ENCODE results near the gene PARG.
"Not testable (repeated sequence)": the region's sequence is repeated elsewhere in the genome, so short reads cannot be mapped to it uniquely, and the experiment has no call there.

Gene PARG

DNA sequence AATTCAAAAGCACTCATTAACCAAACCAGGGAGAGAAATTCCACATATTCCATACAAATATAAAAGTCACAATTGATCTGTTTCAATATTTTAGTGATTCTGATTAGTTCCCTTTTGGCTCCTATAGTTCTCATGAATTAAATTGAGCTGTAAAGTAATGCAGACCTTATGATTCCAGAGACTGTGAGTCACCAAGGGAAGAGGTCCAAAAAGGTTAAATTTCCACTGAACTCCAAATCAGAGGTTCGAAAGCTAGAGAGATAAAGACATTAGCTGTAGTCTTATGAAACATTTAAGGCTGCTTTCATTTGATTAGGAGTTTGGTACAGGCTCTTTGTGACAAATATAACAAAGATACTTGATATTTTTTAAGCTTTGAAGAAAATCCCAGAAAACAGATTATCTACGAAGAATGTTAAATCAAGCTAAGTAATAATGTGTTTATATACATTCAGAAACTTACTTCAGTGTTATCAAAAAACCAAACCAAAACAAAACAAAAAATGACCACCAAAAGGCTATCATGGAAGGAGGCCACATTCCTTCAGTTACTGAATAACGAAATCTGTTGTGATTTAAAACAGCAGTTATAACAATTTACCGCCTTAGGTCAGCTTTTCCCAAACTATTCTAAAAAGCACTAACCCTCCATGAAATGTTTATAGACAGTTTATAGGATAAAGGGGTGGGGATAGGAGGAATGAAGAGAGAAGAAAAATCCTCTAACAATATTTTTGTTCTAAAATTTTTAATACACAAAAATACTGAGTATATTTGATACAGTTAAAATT, 33.3 kb downstream of the PARG start:
- not testable (repeated sequence) for H3K4me1 ChIP-seq (ENCODE audit: insufficient read depth, low read length, poor library complexity, severe bottlenecking); H3K27me3 ChIP-seq (ENCODE audit: insufficient read depth, low read length, poor library complexity, severe bottlenecking); H3K79me2 ChIP-seq (ENCODE audit: insufficient read depth, low read length); H2AFZ ChIP-seq (ENCODE audit: low read length); H3K36me3 ChIP-seq (ENCODE audit: insufficient read depth, low read length); H3K4me2 ChIP-seq (ENCODE audit: low read depth, low read length, poor library complexity, severe bottlenecking); H3K9ac ChIP-seq (ENCODE audit: low read depth, low read length, poor library complexity, severe bottlenecking); H3K9me3 ChIP-seq (ENCODE audit: insufficient read depth, low read depth, low read length); H3K9me2 ChIP-seq (replicated peaks; ENCODE audit: low read depth, low read length); H3K4me3 ChIP-seq (ENCODE audit: low read length, poor library complexity, severe bottlenecking); H4K20me1 ChIP-seq (ENCODE audit: insufficient read depth, low read length, poor library complexity, severe bottlenecking); H3F3A ChIP-seq (ENCODE audit: low read depth)

DNA sequence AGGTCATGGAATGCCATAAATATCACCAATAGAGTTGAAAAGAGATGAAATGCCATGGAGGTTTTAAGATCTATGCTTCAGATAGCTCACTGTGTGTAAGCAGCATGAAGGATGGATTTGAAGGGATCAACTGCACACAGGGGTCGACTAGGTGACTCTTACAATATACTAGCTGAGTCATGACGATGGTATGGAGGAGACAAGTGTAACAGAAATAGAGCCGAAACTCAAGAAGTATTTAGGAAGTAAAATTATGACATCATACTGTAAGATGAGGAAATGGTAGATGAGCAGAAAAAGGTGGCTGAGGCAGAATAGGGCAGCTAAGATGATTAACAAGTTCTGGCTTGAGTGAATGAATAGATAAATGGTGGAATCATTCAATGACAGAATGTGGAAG, 38.0 kb downstream of the PARG start:
- H4K20me1 ChIP-seq (ENCODE audit: insufficient read depth, low read length, poor library complexity, severe bottlenecking); H3K27me3 ChIP-seq (ENCODE audit: insufficient read depth, low read length, poor library complexity, severe bottlenecking): not testable (repeated sequence)

DNA sequence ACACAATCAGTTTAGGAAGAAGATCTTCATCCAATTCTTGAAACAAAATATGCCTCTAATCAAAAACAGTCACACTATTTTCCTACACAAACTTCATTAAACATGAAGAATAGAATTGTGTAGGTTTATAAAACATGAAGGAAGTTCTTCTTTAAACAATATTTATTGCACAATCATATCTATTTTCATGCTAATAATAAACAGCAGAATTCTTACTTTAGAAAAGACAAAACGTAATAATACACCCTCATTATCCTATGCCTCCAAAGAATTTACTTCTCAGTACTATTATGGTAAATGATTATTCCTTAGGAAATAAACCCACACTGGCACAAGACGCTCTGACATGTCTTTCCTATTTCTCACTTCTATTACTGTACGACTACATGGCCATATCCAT, 41.4 kb downstream of the PARG start:
- not testable (repeated sequence) for H3K4me3 ChIP-seq (ENCODE audit: low read length, poor library complexity, severe bottlenecking); H3K36me3 ChIP-seq (ENCODE audit: insufficient read depth, low read length); H3K9me3 ChIP-seq (ENCODE audit: insufficient read depth, low read depth, low read length); H3K9ac ChIP-seq (ENCODE audit: low read depth, low read length, poor library complexity, severe bottlenecking); H3K79me2 ChIP-seq (ENCODE audit: insufficient read depth, low read length); H3K4me1 ChIP-seq (ENCODE audit: insufficient read depth, low read length, poor library complexity, severe bottlenecking); H4K20me1 ChIP-seq (ENCODE audit: insufficient read depth, low read length, poor library complexity, severe bottlenecking); H3K27me3 ChIP-seq (ENCODE audit: insufficient read depth, low read length, poor library complexity, severe bottlenecking); H3K9me2 ChIP-seq (replicated peaks; ENCODE audit: low read depth, low read length); H3K4me2 ChIP-seq (ENCODE audit: low read depth, low read length, poor library complexity, severe bottlenecking); H3F3A ChIP-seq (ENCODE audit: low read depth); H2AFZ ChIP-seq (ENCODE audit: low read length)

More for the DNA sequence above, 38.0 kb downstream of the PARG start:
- not testable (repeated sequence) for H3K9ac ChIP-seq (ENCODE audit: low read depth, low read length, poor library complexity, severe bottlenecking); H3K36me3 ChIP-seq (ENCODE audit: insufficient read depth, low read length); H3K9me2 ChIP-seq (replicated peaks; ENCODE audit: low read depth, low read length); H3K4me3 ChIP-seq (ENCODE audit: low read length, poor library complexity, severe bottlenecking); H3K4me1 ChIP-seq (ENCODE audit: insufficient read depth, low read length, poor library complexity, severe bottlenecking); H2AFZ ChIP-seq (ENCODE audit: low read length); H3F3A ChIP-seq (ENCODE audit: low read depth); H3K4me2 ChIP-seq (ENCODE audit: low read depth, low read length, poor library complexity, severe bottlenecking); H3K79me2 ChIP-seq (ENCODE audit: insufficient read depth, low read length); H3K9me3 ChIP-seq (ENCODE audit: insufficient read depth, low read depth, low read length)

DNA sequence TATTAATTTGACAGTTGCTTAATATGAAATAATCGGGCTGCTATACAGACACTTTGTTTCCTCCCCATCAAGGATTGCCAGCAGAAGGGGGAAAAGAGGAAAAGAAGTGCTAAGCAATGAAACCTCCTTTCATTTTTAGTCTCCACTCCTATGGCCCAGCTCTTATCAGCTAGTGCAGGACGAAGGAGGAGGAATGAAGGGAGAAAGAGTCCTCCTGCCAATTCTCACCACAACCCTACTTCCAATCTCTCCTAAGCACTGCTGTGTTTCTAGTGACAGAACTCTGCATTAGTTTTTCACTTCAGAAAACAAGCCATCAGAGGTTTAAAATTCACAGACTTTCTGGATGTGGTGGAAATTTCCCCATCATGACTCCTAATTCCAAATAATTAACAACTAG, 41.8 kb downstream of the PARG start:
- not testable (repeated sequence) for H3K9me2 ChIP-seq (replicated peaks; ENCODE audit: low read depth, low read length); H3K4me1 ChIP-seq (ENCODE audit: insufficient read depth, low read length, poor library complexity, severe bottlenecking); H3K79me2 ChIP-seq (ENCODE audit: insufficient read depth, low read length); H3K4me3 ChIP-seq (ENCODE audit: low read length, poor library complexity, severe bottlenecking); H3K27me3 ChIP-seq (ENCODE audit: insufficient read depth, low read length, poor library complexity, severe bottlenecking); H4K20me1 ChIP-seq (ENCODE audit: insufficient read depth, low read length, poor library complexity, severe bottlenecking); H3K36me3 ChIP-seq (ENCODE audit: insufficient read depth, low read length); H3K9ac ChIP-seq (ENCODE audit: low read depth, low read length, poor library complexity, severe bottlenecking); H3F3A ChIP-seq (ENCODE audit: low read depth); H3K4me2 ChIP-seq (ENCODE audit: low read depth, low read length, poor library complexity, severe bottlenecking); H3K9me3 ChIP-seq (ENCODE audit: insufficient read depth, low read depth, low read length); H2AFZ ChIP-seq (ENCODE audit: low read length)

DNA sequence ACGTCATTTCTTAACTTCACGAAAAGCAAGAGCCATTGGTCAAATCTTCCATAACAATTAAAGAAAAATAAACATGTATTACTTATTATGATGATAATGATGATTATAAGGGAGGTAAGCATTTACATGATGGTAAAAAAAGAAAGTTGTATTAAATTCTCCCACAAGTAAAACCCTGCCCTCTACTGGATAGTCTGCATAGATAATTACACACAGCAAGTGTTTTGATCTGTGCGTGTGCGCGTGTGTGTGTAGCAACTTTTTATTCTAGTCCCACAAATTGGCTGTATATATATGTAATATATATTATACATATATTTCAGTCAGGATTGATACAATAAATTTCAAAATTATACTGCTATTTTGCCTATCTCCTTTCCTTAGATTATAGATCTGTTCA, 51.8 kb downstream of the PARG start:
- not testable (repeated sequence) for H3K4me2 ChIP-seq (ENCODE audit: low read depth, low read length, poor library complexity, severe bottlenecking); H3K9ac ChIP-seq (ENCODE audit: low read depth, low read length, poor library complexity, severe bottlenecking); H3F3A ChIP-seq (ENCODE audit: low read depth); H3K9me3 ChIP-seq (ENCODE audit: insufficient read depth, low read depth, low read length); H3K9me2 ChIP-seq (replicated peaks; ENCODE audit: low read depth, low read length); H3K4me1 ChIP-seq (ENCODE audit: insufficient read depth, low read length, poor library complexity, severe bottlenecking); H4K20me1 ChIP-seq (ENCODE audit: insufficient read depth, low read length, poor library complexity, severe bottlenecking); H2AFZ ChIP-seq (ENCODE audit: low read length); H3K27me3 ChIP-seq (ENCODE audit: insufficient read depth, low read length, poor library complexity, severe bottlenecking); H3K36me3 ChIP-seq (ENCODE audit: insufficient read depth, low read length); H3K79me2 ChIP-seq (ENCODE audit: insufficient read depth, low read length); H3K4me3 ChIP-seq (ENCODE audit: low read length, poor library complexity, severe bottlenecking)

DNA sequence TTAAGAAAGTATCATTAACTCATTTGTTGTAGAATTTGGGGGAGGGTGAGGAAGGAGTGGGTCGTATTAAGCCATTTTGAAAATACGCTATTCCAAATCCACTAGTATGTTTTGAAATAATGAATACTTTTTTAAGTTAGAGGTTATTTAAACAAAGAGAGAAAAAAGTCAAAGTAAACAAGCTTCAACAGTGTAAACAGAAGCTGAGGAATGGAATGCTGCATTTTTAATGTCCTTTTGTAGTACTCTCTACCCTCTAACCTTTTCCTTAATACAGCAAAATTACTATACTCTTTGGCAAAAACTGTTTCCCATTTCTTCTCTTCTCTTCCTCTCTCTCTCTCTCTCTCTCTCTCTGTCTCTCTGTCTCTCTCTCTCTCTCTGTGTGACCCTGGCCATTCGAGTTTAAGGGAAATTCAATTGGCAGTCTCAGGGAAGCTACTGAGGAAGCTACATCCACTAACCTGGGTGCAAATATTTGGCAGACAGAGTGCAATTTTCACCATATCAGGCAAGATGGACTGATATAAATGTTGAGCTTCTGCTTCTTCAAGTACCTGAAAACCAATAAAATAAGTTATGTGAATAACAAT, 57.0 kb downstream of the PARG start:
- not testable (repeated sequence) for H3F3A ChIP-seq (ENCODE audit: low read depth); H3K9me2 ChIP-seq (replicated peaks; ENCODE audit: low read depth, low read length); H3K4me3 ChIP-seq (ENCODE audit: low read length, poor library complexity, severe bottlenecking); H3K4me2 ChIP-seq (ENCODE audit: low read depth, low read length, poor library complexity, severe bottlenecking); H3K9ac ChIP-seq (ENCODE audit: low read depth, low read length, poor library complexity, severe bottlenecking); H3K79me2 ChIP-seq (ENCODE audit: insufficient read depth, low read length); H3K27me3 ChIP-seq (ENCODE audit: insufficient read depth, low read length, poor library complexity, severe bottlenecking); H3K4me1 ChIP-seq (ENCODE audit: insufficient read depth, low read length, poor library complexity, severe bottlenecking); H2AFZ ChIP-seq (ENCODE audit: low read length); H3K36me3 ChIP-seq (ENCODE audit: insufficient read depth, low read length); H3K9me3 ChIP-seq (ENCODE audit: insufficient read depth, low read depth, low read length); H4K20me1 ChIP-seq (ENCODE audit: insufficient read depth, low read length, poor library complexity, severe bottlenecking)

DNA sequence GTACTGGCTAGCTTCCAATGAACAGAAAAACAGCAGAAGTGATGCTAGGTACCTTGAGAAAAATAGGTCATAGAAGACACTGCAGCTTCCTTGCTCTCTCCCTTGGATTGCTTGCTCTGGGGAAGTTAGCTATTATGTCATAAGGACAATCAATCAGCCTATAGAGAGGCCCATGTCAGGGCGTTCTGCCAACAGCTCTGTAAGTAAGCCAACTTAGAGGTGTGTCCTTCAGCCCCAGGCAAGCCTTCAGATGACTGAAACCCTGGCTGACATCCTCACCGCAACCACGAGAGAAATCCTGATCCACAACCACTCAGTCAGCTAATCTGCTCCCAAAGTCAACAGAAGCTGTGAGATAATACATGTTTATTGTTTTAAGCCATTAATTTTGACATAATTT, 58.0 kb downstream of the PARG start:
- H3K36me3 ChIP-seq (ENCODE audit: insufficient read depth, low read length); H4K20me1 ChIP-seq (ENCODE audit: insufficient read depth, low read length, poor library complexity, severe bottlenecking); H3K4me1 ChIP-seq (ENCODE audit: insufficient read depth, low read length, poor library complexity, severe bottlenecking); H3K4me2 ChIP-seq (ENCODE audit: low read depth, low read length, poor library complexity, severe bottlenecking); H3K4me3 ChIP-seq (ENCODE audit: low read length, poor library complexity, severe bottlenecking); H2AFZ ChIP-seq (ENCODE audit: low read length); H3F3A ChIP-seq (ENCODE audit: low read depth); H3K9ac ChIP-seq (ENCODE audit: low read depth, low read length, poor library complexity, severe bottlenecking); H3K27me3 ChIP-seq (ENCODE audit: insufficient read depth, low read length, poor library complexity, severe bottlenecking); H3K9me2 ChIP-seq (replicated peaks; ENCODE audit: low read depth, low read length); H3K79me2 ChIP-seq (ENCODE audit: insufficient read depth, low read length); H3K9me3 ChIP-seq (ENCODE audit: insufficient read depth, low read depth, low read length): not testable (repeated sequence)

Measured in Loucy (cell line).